Measurements from ENCODE around the gene CRB2. TPM values are rescaled to one million over a fixed set of nuclear protein-coding genes. Genes with fewer than 3 reads are reported as not detected.

Gene CRB2
- total and polyA plus RNA-seq, 2 experiments from 2014 or later, result 5.5 to 7.0 TPM

GRCh38 chr9:123400926-123401503 is 45.0 kb downstream of the CRB2 start:
- Histone ChIP-seq H3K4me3 (no peak overlapping the region), H3K27me3 (no peaks in the 10 kb centered on the region), H3K4me2 (no peak overlapping the region), H3K4me1 (ENCODE audit: insufficient read depth) (no peaks in the 10 kb centered on the region), H2AFZ (no peak overlapping the region), H3K9me3 (ENCODE audit: low read depth) (no peaks in the 10 kb centered on the region), H3K27ac (no peak overlapping the region), H3K79me2 (no peaks in the 10 kb centered on the region), H4K20me1 (ENCODE audit: insufficient read depth, poor library complexity, severe bottlenecking) (no peaks in the 10 kb centered on the region), H3K36me3 (replicated peaks; ENCODE audit: insufficient read depth, low read depth) (no peaks in the 10 kb centered on the region), H3K9me2 (replicated peaks; ENCODE audit: insufficient read depth) (no peaks in the 10 kb centered on the region)
- WGBS (ENCODE audit: low lambda C conversion rate, missing lambda C conversion rate), result 80% methylated on average over 13 of the region's 13 CpGs
- TF ChIP-seq CTCF (IDR thresholded peaks at IDR 0.05; ENCODE audit: poor library complexity) (no peak), EZH2 (IDR thresholded peaks at IDR 0.05; ENCODE audit: borderline replicate concordance) (no peak), EZH2phosphoT487 (IDR thresholded peaks at IDR 0.05; ENCODE audit: low read depth, severe bottlenecking, unreplicated experiment) (no peak)
- no peak for DNase-seq (ENCODE audit: low spot score)

GRCh38 chr9:123401879-123402513 is 46.0 kb downstream of the CRB2 start:
- no peaks in the 10 kb centered on the region for H3K79me2 ChIP-seq
- H2AFZ ChIP-seq, result no peak overlapping the region
- peak; percentile 66 for DNase-seq (ENCODE audit: low spot score)
- no peaks in the 10 kb centered on the region for H3K9me2 ChIP-seq (replicated peaks; ENCODE audit: insufficient read depth)
- no peaks in the 10 kb centered on the region for H3K36me3 ChIP-seq (replicated peaks; ENCODE audit: insufficient read depth, low read depth)
- H3K27ac ChIP-seq, result no peak overlapping the region
- H3K4me1 ChIP-seq (ENCODE audit: insufficient read depth), result peaks cover 5% of the 10 kb centered on the region
- H3K9me3 ChIP-seq (ENCODE audit: low read depth), result no peaks in the 10 kb centered on the region
- H3K4me3 ChIP-seq, result no peak overlapping the region
- no peaks in the 10 kb centered on the region for H4K20me1 ChIP-seq (ENCODE audit: insufficient read depth, poor library complexity, severe bottlenecking)
- 42% methylated on average over 9 of the region's 9 CpGs for WGBS (ENCODE audit: low lambda C conversion rate, missing lambda C conversion rate)
- H3K4me2 ChIP-seq, result no peak overlapping the region
- no peaks in the 10 kb centered on the region for H3K27me3 ChIP-seq
- TF ChIP-seq EZH2 (IDR thresholded peaks at IDR 0.05; ENCODE audit: borderline replicate concordance) (no peak), CTCF (IDR thresholded peaks at IDR 0.05; ENCODE audit: poor library complexity) (peak; percentile 70)

GRCh38 chr9:123402981-123403509 is 47.0 kb downstream of the CRB2 start:
- Histone ChIP-seq H3K4me1 (ENCODE audit: insufficient read depth) (peaks cover 10% of the 10 kb centered on the region), H3K9me3 (ENCODE audit: low read depth) (no peaks in the 10 kb centered on the region), H3K4me2 (no peak overlapping the region), H2AFZ (no peak overlapping the region), H3K79me2 (no peaks in the 10 kb centered on the region), H3K36me3 (replicated peaks; ENCODE audit: insufficient read depth, low read depth) (no peaks in the 10 kb centered on the region), H3K4me3 (no peak overlapping the region), H4K20me1 (ENCODE audit: insufficient read depth, poor library complexity, severe bottlenecking) (no peaks in the 10 kb centered on the region), H3K9me2 (replicated peaks; ENCODE audit: insufficient read depth) (no peaks in the 10 kb centered on the region), H3K27me3 (no peaks in the 10 kb centered on the region), H3K27ac (no peak overlapping the region)
- TF ChIP-seq EZH2 (IDR thresholded peaks at IDR 0.05; ENCODE audit: borderline replicate concordance) (no peak), CTCF (IDR thresholded peaks at IDR 0.05; ENCODE audit: poor library complexity) (no peak), EZH2phosphoT487 (IDR thresholded peaks at IDR 0.05; ENCODE audit: low read depth, severe bottlenecking, unreplicated experiment) (no peak)
- WGBS (ENCODE audit: low lambda C conversion rate, missing lambda C conversion rate), result 87% methylated on average over 17 of the region's 17 CpGs
- no peak for DNase-seq (ENCODE audit: low spot score)
